G401 (cell line): ENCODE results near the gene GUK1. TPM values are rescaled to one million over a fixed set of nuclear protein-coding genes. Genes with fewer than 3 reads are reported as not detected.
"Not testable (repeated sequence)": the region's sequence is repeated elsewhere in the genome, so short reads cannot be mapped to it uniquely, and the experiment has no call there.

Experiments used
- DNase-seq: peaks from one replicate; pipeline ENCODE4 v3.0.0-alpha.2; 2015; ENCODE audit warnings: low spot score
- in situ Hi-C: cut with HindIII; loops from 2 replicates; pipeline ENCODE4 v1.10.0; 2016; ENCODE audit warnings: low sequenced_read_pairs, mixed read lengths
- total RNA-seq: library from RNA; depleted of rRNA; stranded (reverse); fragments of >200 nt; shearing (Covaris generic); gene quantifications from 2 replicates; pipeline ENCODE4 v1.2.3, GENCODE V29; 2014

Gene GUK1
- total RNA-seq, 1 experiment from 2014 or later = 172 TPM

- peak; percentile 86 for DNase-seq
- in situ Hi-C loops = loop anchor here (5.0 kb wide), 1 partner anchor 59 kb away; the partner anchor contains the start of gene MRPL55
Measured at GRCh38 chr1:228166170-228166936, 26.3 kb downstream of the GUK1 start.

DNA sequence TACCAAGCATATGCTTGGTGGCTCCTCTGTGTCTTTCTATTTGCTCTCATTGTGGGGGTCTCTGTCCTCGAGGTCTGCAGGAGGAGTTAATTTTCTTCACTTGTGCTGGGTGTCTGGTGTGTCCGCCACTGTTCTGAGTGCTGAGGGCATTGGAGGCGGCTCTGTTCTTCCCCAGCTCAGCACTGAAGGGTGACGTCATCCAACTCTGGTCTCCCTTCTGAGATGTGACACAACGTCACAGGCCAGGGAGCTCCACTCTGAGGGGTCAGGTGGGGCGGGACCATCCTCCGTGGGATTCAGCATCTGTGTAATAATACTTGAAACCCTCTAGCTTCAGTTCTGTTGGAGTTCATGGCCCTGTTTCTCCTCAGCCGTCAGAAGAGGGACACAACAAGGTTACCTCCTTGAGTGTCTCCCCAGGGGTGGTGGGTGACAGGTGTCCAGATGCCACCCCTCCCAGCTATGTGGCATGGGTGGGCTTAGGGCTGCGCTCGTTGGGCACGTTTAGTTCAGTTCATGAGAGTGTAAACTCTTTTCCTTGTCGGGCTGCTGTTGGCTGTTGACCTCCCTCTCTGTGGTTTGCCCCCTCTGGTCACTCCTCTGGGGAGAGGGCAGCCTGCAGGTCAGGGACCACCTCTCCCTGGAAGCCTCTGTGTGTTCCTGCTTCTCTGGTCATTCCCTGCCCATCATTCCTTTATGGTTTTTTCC is 28.6 kb downstream of the GUK1 start:
- in situ Hi-C loops = loop anchor here (5.0 kb wide), 1 partner anchor 61 kb away; the partner anchor contains the start of gene MRPL55
- no peak for DNase-seq

DNA sequence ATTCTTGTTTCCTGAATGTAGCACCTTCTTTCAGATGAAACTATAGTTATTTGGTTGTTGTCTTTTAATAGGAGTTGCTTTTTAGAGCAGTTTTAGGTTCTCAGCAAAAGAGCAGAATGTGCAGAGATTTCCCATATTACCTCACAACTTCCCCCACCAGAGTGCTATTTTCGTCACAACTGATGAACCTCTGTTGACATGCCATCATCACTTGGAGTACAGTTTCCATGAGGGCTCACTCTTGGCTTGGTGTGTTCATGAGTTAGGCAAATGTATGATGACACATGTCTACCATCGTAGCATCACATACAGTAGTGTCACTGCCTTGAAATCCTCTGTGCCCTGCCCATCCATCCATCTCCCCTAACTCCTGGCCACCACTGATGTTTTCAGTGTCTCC is 29.3 kb downstream of the GUK1 start:
- in situ Hi-C loops = loop anchor here (5.0 kb wide), 1 partner anchor 62 kb away; the partner anchor contains the start of gene MRPL55

DNA sequence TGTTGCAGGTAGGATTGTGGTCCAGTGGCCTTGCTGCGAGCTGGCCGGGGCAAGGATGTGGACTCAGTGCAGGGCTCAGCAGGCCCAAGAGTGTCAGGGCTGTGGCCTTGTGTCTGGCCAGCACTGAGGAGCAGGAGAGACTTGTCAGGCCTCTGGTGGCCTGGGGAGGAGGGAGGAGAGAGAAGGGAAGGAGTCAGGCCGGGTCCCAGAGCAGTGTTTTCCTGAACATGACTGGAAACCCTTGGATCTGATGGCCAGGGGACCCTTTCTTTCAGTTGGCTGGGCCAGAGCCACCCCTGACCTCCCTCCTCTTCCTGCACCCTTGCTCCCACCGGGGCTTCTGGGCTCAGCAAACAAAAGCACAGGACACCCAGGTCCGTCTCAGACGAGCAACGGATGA is 30.6 kb downstream of the GUK1 start:
- in situ Hi-C loops = no loop called here

More for the DNA sequence above, 29.3 kb downstream of the GUK1 start:
- DNase-seq = no peak

GRCh38 chr1:228171221-228171891 is 31.3 kb downstream of the GUK1 start:
- no peak for DNase-seq

More for the DNA sequence above, 30.6 kb downstream of the GUK1 start:
- DNase-seq = no peak

GRCh38 chr1:228172591-228173527 is 32.8 kb downstream of the GUK1 start:
- in situ Hi-C loops = no loop called here
- DNase-seq = no peak

More at GRCh38 chr1:228171221-228171891, 31.3 kb downstream of the GUK1 start:
- in situ Hi-C loops = no loop called here

DNA sequence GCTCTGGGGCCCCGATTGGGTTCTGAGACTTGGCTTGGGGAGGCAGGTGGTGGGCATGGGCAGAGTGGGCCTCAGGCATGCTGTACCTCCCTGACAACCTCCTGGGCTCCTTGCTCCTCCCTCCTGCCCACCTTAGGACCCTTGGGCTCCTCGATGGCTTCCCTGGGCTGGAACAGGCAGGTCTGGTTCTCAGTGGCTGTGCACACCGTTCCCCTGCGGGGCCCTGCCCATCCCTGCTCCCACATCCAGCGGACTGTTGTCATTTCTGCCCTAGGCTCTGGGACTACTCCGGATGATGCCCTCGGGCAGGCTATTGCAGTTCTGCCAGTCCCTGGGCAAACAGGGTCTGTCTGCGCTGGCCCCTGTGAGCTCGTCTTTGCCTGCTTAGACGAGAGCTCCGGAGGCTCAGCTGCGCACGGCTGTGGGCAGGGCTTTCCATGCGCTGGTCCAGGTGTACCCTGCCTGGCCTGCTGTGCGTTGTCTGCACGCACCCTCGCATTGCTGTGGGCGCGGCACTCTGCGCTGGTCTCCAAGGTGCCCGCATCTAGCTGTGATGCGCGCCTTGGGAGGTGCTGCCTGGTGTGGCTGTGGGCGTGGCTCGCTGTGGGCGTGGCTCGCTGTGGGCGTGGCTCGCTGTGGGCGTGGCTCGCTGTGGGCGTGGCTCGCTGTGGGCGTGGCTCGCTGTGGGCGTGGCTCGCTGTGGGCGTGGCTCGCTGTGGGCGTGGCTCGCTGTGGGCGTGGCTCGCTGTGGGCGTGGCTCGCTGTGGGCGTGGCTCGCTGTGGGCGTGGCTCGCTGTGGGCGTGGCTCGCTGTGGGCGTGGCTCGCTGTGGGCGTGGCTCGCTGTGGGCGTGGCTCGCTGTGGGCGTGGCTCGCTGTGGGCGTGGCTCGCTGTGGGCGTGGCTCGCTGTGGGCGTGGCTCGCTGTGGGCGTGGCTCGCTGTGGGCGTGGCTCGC is 33.7 kb downstream of the GUK1 start:
- in situ Hi-C loops, DNase-seq: not testable (repeated sequence)

GRCh38 chr1:228174482-228175315 is 34.6 kb downstream of the GUK1 start:
- DNase-seq = no peak
- in situ Hi-C loops = no loop called here

- DNase-seq = no peak
- in situ Hi-C loops = no loop called here
Measured at GRCh38 chr1:228175316-228176023, 35.4 kb downstream of the GUK1 start.

DNA sequence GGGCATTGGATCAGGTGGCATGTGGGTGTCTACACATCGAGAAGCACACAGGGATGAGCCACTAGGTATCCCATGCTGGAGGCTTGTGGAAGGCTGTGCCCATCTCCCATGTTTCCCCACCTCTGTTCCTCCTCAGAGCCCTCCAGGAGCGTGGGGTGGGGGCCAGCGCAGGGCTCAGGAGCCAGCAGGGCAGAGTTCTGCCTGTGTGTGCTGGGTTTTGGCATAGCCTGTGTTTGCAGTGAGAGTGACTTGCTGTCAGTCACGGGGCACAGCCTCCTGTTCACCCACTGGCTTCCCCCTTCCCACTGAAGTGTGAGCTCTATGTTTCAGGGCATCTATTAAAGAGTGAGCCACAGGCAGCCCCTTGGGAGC is 35.9 kb downstream of the GUK1 start:
- in situ Hi-C loops = no loop called here

GRCh38 chr1:228176461-228177182 is 36.5 kb downstream of the GUK1 start:
- in situ Hi-C loops = no loop called here
- DNase-seq = no peak

More for the DNA sequence above, 35.9 kb downstream of the GUK1 start:
- DNase-seq = no peak

GRCh38 chr1:228177183-228177475 is 37.0 kb downstream of the GUK1 start:
- in situ Hi-C loops = no loop called here
- DNase-seq = no peak

GRCh38 chr1:228177721-228178710 is 37.9 kb downstream of the GUK1 start:
- in situ Hi-C loops = no loop called here
- DNase-seq = no peak

- DNase-seq = no peak
- in situ Hi-C loops = no loop called here
Measured at GRCh38 chr1:228178737-228179684, 38.9 kb downstream of the GUK1 start.
